Activated T-cell treated with anti-CD3 and anti-CD28 coated beads for 4 hours (primary cell): ENCODE results near the gene BCAS3.
"Not testable (repeated sequence)": the region's sequence is repeated elsewhere in the genome, so short reads cannot be mapped to it uniquely, and the experiment has no call there.

Experiments used
- DNase-seq: peaks from one replicate; pipeline ENCODE4 v3.0.0-alpha.2; 2020

BCAS3 gene

DNA sequence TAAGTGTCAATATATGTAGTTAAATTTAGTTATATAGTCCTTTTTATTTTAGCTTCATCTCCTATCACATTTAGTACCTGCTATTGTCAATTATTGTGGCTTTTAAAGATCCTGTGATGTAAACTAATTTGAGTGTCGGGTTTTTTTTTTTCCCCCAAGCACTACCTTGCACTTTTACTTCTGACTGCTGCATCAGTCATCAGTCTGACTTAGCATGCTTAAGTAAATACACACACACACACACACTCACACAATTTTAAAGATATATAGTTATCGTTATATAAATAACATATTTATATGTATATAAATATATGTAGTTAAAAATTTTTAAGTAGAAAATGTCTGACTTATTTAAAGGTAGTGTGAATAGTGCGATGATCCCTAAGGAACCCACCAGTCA is 127.2 kb downstream of the BCAS3 start:
- DNase-seq = no peak

DNA sequence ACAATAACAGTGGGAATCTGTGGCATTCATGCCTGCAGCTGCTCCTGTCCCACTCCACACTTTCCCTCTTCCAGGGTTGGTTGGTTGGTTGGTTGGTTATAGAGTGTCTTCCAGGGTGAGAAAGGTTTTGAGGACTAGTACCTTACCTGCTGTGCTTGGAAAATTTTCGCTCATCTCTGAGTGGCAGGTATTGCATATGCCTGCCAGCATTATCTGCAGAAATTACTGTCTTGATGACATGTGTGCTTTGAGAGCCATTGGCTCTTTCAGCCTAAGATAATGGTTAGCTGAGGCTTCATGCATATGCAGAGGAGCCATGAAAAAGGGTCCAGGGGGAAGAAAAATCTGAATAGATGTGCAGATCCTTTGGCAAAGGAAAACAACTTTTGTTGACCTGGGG is 131.8 kb downstream of the BCAS3 start:
- DNase-seq = no peak

DNA sequence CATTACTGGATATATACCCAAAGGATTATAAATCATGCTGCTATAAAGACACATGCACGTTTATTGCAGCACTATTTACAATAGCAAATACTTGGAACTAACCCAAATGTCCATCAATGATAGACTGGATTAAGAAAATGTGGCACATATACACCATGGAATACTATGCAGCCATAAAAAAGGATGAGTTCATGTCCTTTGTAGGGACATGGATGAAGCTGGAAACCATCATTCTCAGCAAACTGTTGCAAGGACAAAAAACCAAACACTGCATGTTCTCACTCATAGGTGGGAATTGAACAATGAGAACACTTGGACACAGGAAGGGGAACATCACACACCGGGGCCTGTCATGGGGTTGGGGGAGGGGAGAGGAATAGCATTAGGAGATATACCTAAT is 137.3 kb downstream of the BCAS3 start:
- not testable (repeated sequence) for DNase-seq

DNA sequence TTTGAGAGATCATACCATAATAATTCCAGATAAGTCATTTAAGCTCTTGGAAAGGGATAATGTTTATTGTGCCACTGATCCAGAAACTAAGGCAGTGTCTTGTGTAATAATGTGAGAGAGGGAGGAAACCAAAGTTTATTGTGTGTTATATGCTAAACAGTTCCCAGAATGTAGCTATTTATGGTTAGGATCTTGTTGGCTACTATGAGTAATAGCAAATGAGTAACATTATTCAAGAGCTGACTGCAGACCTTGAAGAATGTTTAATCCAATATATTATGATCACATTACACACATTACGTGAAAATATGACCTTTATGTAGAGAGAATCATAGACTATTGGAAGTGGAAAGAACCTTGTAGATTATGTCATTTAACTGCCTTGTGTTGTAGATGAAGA is 139.5 kb downstream of the BCAS3 start:
- DNase-seq = no peak

DNA sequence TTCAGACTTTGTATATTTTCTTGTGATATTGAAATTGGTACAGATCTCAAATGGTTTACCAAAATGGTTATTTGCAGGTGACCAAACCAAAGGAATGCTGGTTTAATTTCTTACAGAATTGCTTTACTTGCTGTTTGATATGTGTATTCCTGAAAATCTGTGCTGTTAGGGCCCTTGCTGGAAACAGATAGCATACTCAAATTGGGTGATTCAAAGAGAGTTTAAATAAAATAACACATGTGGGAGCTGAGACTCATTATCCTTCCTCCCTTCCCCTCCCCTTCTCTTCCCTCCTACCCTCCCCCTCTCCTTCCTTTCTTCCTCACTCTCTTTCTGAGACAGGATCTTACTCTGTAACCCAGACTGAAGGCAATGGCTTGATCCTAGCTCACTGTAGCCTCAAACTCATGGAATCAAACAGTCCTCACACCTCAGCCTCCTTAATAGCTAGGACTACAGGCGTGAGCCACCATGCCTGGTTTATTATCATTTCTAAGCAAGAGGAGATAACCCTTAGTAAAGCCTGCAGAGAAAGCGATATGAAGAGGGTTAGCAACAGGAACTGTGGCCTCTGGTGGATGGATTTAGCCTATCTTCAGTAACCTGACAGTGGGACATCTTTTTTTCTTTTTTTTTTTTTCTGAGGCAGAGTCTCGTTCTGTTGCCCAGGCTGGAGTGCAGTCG is 141.9 kb downstream of the BCAS3 start:
- DNase-seq = no peak

DNA sequence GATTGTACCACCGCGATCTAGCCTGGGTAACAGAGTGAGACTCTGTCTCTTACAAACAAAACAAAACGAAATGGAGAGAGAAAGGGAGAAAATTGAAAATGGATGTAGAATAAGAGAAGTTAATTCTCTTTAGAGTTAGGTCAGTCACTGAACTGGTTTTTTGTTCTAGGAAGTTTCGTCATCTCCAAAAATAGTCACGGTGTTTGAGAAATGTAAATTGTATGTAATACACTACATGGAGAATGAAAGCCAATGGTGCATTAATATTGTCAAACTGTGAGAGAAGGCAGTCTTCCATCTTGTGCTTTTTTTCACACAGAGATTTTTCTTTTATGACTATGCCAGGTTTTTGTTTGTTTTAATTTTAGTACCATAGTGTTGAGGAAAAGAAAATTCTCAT is 145.9 kb downstream of the BCAS3 start:
- DNase-seq = no peak

DNA sequence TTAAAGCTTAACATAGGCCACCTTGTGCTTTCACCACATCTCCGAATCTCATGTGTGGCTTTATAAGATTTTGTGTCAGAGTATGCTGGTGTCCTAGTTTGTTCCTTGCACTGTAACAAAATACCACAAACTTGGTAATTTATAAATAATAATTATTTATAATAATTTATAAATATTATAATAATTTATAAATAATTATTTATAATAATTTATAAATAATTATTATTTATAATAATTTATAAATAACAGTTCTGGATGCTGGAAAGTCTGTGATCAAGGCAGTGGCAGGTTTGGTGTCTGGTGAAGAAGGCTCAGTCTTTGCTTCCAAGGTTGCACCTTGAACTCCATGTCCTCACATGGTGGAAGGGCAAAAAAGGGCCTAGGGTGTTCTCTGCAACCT is 147.7 kb downstream of the BCAS3 start:
- DNase-seq = no peak

DNA sequence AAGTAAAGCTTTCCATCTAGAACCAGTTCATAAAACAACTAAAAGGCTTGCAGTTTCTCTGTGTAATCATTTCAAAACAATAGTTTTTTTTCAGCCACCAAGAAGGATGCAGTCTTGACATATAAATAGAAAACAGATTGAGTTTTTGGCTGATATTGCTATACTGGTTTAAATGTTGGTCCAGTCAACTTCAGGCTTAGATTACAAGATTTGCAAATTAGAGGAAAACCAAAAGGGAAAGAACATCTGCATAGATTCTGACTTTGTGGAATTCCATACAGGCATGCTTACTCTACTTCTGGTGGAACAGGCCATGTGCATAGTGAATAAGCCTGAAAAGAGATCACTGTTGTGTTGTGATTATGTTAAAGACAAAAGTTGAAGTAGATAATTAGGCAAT is 150.3 kb downstream of the BCAS3 start:
- DNase-seq = no peak

DNA sequence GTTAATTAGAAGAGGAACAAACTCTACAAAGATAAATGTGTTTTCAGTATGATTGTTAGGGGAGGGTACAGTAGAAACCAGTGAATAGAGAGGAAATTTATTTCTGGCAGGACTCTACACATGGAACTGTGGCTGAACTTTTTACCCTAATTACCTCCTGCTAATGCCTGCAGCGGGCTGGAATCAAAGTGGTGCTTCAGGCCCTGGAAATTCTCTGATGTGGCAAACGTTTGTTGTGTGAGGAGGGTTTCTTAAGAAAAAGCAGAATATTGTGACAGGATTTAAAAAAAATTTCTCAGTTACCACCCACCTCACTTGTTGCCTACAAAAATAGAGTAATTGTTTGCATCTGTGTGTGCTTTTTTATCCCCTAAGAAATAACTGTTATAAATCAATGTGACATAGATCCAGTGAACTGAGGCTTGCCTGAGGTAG is 154.5 kb downstream of the BCAS3 start:
- DNase-seq = no peak

DNA sequence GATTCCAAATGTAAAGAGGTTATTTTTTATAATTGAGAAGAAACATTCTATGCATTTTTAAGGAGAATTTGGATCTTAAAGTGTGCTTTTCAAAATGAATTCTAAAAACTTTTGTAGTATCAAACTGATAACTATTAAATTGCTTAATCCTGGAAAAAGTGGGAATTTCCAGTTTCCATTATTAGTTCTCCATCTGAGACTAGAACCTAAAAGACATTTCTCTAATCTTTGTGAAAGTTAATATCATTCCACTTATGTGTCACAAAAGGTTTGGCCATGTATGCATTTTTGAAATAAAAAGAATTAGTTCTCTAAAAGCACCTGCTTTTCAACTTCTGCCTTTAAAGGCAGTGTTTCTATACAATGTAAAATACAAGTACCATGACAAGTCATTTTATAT is 155.0 kb downstream of the BCAS3 start:
- DNase-seq = no peak

DNA sequence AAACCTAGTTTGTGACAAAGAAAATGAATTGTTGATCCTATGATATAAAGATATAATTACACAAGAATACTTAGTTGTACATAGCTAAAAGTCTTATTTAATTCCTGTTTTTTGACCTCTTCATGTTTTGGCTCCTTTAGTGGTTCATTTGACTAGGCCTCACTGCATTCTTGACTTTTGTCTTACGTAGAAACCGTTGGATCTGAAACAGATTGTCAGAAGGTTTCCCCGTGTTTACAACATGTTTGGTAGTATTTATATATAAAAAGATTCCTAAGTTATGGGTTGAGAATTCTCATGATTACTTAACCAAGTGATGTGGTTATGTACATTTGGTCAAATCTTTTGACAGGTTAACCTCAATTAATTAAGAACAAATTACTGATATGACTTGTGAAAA is 162.8 kb downstream of the BCAS3 start:
- no peak for DNase-seq

DNA sequence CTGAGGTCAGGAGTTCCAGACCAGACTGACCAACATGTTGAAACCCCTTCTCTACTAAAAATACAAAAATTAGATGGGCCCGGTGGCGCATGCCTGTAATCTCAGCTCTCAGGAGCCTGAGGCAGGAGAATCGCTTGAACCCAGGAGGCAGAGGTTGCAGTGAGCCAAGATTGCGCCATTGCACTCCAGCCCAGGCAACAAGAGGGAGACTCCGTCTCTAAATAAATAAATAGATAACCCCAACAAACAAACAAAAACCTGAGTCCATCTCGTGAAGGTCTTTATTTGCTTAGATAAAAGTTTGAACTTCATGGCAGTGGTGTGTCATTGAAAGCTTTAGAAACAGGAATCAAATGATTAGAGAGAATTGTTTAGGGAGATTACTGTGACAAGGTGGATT is 167.4 kb downstream of the BCAS3 start:
- no peak for DNase-seq

DNA sequence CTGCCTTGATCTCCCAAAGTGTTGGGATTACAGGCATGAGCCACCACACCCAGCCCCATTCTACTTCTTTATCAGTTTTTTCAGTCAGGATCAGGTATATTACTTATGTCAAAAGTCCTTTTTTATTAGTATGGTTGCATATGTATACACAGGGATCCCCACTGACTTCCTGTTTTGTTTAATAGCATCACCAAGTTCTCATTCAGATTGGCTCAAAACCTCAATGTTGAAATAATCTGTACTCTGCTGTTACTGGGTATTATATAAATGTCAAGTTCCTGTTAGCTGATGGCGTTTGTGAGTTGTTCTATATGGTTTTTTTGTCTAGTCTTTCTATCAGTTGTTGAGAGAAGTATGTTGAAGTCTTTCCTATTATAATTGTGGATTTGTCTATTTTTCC is 168.5 kb downstream of the BCAS3 start:
- DNase-seq = no peak

DNA sequence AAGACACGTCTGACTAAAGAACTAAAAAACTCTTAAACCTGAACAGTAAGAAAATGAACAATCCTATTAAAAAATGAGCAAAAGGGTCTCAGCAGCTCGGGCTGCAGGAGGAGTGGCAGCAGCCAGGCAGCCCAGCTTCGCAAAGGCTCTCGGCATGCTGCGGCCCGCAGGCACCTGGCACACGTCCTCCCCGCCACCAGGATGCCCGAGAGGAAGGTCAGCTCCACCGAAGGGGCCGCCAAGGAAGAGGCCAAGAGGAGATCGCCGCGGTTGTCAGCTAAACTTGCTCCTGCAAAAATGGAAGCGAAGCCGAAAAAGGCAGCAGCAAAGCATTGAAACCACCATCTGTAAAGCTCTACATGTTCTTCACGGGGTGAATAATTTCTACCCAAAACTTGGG is 173.5 kb downstream of the BCAS3 start:
- DNase-seq = no peak

DNA sequence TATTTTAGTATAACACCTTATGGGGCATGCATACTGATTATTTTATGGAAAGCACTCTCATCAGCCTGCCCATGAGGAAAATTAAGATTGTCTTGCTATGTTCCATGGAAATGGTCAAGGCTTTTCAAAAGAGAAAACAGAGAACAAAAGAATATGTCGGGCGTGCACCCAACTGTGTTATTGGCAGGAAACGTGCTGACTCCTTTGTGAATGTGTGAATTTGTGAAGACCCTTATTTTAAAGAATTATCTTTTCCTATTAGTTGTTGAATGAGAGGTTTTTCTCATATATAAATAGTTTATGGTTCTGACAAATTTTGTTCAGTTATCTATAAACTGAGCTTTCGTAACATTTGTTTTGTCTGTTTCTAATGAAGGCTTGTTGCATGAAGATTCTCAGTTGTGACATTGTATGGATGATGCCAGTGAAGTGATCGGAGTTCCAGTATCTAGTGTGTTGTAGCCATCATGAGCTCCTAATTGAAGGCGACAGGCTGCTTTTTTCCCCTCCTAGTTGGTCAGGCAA is 180.0 kb downstream of the BCAS3 start:
- DNase-seq = no peak

DNA sequence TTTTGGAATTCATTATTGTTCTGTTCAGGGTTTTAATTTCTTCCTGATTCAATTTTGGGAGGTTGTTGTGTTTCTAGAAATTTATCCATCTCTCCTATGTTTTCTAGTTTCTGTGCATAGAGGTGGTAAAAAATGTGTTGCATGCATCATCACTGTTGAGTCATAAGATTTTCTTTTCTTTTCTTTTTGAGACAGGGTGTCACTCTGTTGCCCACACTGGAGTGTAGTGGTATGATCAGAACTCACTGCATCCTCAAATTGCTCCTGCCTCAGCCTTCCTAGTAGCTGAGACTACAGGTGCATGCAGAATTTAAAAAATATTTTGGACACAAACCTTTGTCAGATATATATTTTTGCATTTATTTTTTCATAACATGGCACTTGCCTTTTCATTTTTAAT is 184.8 kb downstream of the BCAS3 start:
- DNase-seq = no peak

DNA sequence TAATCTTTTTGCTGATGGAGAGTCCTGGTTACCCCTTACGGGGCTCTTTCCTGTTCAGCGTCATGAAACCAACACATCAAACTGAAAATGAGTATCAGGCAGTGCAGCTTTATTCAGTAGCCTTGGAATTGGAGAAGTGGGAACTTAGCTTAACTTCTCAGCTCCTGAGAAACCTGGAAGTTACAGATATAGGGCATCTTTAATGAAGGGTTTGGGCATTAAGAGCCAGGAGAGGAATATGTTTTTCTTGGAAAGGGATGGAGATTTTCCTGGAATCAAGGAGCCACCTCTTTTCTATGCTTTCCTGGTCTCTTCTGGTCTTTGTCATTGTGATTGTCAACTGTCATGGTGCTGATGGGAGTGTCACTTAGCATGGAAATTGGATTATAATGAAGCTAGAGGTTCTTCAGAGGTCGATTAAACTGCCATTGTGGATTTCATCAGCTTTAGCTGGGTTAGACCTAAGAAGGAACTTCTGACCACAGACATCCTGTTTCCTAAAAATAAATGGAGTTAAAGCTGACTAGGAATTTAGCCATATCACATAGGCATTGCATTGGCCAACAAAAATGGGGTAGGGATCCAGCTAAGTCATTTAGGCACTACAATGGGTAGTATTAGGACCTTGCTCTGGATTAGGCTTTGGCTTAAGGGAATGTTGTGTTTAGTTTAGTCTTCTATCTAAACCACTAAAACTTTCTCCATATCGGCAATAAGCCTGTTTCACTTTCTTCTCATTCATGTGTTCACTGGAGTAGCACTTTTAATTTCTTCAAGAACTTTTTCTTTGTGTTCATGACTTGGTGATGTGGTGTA is 186.4 kb downstream of the BCAS3 start:
- no peak for DNase-seq

DNA sequence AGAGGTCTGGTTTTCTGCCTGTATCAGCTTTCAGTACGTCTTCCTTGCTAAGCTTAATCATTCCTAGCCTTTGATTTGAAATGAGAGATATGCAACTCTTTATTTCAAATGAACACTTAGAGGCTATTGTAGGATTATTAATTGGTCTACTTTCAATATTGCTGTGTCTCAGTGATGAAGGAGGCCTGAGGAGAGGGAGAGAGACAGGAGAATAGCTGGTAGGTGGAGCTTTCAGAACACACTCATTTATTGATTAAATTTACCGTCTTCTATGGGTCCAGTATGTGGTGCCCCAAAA is 187.0 kb downstream of the BCAS3 start:
- no peak for DNase-seq

DNA sequence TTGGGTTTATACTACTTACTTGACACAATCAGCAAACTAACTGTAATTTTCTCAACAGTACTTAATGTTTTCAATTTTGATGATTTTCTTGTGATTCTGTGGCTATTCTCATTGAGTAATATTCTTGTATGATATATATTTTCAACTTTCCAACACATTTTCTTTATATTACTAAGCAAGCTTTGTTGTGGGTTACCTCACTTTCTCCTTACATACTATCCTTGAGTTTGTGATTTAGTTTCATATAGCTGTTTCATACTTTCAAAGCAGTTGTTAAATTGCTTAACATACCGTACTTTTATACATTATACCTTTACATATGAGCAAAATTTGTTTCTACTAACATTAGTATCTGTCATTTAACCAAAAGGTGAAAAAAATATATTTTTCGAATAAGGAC is 197.1 kb downstream of the BCAS3 start:
- DNase-seq = no peak

DNA sequence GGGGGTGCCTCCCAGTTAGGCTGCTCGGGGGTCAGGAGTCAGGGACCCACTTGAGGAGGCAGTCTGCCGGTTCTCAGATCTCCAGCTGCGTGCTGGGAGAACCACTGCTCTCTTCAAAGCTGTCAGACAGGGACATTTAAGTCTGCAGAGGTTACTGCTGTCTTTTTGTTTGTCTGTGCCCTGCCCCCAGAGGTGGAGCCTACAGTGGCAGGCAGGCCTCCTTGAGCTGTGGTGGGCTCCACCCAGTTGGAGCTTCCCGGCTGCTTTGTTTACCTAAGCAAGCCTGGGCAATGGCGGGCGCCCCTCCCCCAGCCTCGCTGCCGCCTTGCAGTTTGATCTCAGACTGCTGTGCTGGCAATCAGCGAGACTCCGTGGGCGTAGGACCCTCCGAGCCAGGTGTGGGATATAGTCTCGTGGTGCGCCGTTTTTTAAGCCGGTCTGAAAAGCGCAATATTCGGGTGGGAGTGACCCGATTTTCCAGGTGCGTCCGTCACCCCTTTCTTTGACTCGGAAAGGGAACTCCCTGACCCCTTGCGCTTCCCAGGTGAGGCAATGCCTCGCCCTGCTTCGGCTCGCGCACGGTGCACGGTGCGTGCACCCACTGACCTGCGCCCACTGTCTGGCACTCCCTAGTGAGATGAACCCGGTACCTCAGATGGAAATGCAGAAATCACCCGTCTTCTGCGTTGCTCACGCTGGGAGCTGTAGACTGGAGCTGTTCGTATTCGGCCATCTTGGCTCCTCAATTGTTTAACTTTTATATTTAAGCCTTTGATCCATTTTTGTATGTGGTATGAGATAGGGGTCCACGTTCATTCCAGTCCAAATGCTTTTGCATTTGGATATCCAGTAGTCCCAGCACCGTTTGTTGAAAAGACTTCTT is 209.3 kb downstream of the BCAS3 start:
- DNase-seq = not testable (repeated sequence)

DNA sequence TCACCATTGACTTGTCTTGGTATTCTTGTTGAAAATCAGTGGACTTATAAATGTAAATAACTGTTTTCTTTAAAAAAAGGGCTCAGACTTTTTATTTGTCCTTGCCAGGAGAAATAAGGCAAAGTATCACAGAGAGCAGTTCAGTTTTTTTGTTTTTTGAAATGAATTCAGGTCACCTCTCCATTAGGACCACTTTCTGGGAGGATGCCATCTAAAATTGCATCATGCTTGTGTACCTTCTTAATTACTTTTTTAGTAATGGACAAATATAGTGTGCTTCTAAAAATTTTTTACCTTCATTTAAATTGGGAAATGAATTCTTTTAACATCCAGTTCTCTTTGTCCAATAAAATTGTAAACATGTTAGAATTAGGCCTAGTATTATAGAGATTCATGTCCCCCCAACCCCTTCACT is 210.0 kb downstream of the BCAS3 start:
- no peak for DNase-seq

DNA sequence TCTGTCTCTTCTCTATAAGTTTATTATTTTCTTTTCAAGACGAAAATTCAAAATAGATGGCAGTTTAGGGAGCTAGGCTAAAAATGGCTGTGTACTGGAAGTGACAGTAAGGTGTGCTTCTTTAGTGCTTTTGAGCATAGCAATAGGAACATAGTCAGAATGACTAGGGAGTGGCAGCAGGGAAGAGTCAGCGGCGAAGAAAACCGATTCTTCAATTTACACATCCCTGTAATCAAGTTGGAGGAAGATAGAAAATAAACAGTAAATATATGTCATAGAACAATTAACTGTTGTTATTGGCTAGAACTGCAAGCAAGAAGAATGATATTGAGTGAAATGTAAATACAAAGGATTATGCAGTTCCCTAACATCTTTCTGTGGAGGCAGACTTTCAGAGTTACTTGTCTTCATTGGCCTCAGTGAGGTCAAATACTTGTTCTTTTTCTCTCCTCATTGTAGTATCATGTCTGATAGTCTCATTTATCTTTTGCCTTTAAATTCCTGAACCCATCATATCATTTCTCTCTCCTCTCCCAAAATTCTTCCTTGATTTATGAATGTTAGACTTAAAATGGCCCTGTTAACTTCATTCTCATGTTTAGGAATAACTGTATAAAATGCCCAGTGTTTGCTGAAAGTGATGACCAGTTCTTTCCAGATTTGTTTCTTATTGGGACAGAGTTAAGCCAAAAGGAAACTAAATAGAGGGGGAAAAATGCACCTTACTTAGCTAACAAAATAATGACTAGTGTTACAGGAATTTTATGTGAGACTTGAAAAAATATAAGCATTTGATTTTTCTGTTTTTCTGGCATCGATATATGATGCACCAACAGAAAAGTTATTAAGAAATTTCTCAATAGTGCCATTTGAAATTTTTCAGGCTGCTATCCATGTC is 211.4 kb downstream of the BCAS3 start:
- DNase-seq = no peak

DNA sequence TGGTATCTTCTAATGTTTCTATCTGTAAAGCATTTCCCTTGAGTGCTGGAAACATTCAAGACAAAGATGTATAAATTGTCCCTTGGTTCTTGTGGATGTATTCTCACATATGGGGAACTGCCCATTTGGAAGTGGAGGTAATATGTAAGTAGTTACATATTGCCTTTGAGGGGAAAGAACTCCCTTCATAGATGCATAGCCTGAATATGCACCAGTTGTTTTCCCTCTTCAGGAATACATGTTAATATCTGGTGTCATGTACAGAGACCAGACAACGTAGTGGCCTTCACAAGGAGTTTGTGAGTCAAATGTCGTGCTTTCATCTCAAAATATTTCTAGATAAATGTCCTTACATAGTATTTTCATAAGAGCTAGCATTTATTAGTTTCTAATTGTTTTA is 213.5 kb downstream of the BCAS3 start:
- no peak for DNase-seq
